PC-3 (cell line): Measurements from ENCODE around the gene NPEPPS.

ENCODE experiments used
- EZH2 ChIP-seq: fragments of 300-600 bp; sonication (generic); IDR thresholded peaks from one replicate; pipeline ENCODE4 v1.6.1; 2017; ENCODE audit warnings: antibody characterized with exemption, mild to moderate bottlenecking, low read length; ENCODE audit not compliant: unreplicated experiment
- EZH2phosphoT487 ChIP-seq: fragments of 300-600 bp; sonication (generic); IDR thresholded peaks from 2 replicates; pipeline ENCODE4 v1.6.1; 2018; ENCODE audit warnings: mild to moderate bottlenecking, antibody characterized with exemption, low read length, borderline replicate concordance
- TF ChIP-seq, protein P1 (sequence below): fragments of 300-600 bp; sonication (generic); conservative IDR thresholded peaks from 2 replicates; pipeline ENCODE4 v1.5.1; 2017; ENCODE audit warnings: antibody characterized with exemption, low read depth, mild to moderate bottlenecking, low read length

DNA sequence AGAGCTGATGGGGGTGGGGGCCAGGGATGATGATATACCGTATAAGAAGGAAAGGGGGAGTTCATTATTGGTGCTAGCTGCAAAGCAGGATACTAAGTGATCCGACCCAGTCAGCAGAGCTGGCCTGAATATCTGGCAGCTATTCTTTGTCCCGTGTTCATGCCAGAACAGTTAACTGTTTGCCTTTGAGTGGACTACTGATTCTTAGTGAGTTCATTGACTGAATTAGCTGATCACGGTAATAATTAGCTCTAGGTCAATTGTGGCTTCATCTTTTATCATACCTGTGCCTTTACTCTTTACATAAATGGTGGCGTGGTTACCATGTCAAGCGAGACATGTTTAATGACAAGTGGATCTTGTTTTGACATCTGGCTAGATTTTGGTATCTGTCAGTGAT, 124.1 kb downstream of the NPEPPS start:
- TF ChIP-seq, protein P1, sequence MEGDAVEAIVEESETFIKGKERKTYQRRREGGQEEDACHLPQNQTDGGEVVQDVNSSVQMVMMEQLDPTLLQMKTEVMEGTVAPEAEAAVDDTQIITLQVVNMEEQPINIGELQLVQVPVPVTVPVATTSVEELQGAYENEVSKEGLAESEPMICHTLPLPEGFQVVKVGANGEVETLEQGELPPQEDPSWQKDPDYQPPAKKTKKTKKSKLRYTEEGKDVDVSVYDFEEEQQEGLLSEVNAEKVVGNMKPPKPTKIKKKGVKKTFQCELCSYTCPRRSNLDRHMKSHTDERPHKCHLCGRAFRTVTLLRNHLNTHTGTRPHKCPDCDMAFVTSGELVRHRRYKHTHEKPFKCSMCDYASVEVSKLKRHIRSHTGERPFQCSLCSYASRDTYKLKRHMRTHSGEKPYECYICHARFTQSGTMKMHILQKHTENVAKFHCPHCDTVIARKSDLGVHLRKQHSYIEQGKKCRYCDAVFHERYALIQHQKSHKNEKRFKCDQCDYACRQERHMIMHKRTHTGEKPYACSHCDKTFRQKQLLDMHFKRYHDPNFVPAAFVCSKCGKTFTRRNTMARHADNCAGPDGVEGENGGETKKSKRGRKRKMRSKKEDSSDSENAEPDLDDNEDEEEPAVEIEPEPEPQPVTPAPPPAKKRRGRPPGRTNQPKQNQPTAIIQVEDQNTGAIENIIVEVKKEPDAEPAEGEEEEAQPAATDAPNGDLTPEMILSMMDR = no peak
- no peak for TF ChIP-seq EZH2
- no peak for TF ChIP-seq EZH2phosphoT487
